Ovary (tissue), 3 donors: ENCODE data around the gene FUBP1.

Experiments used
- EP300 ChIP-seq: sonication (generic); formaldehyde crosslinking; IDR thresholded peaks from one replicate; pipeline ENCODE4 v1.6.1; 2017; ENCODE audit warnings: antibody characterized with exemption
- POLR2A ChIP-seq: fragments of 450-650 bp; IDR thresholded peaks from one replicate; pipeline ENCODE4 v1.6.1; 2017; ENCODE audit warnings: antibody characterized with exemption, mild to moderate bottlenecking, moderate library complexity
- TF ChIP-seq, protein P1 (sequence below), 3 donors: fragments of 450-650 bp in 2 of 3; fragments of 200-600 bp in 1 of 3; IDR thresholded peaks; one replicate each; pipeline versions ENCODE4 v1.5.1 to v1.8.0; 2016 to 2022; ENCODE audit warnings: antibody characterized with exemption in 3 of 3, mild to moderate bottlenecking in 1 of 3
- donor health status: DM: no; HTN: no; CAD: no.

DNA sequence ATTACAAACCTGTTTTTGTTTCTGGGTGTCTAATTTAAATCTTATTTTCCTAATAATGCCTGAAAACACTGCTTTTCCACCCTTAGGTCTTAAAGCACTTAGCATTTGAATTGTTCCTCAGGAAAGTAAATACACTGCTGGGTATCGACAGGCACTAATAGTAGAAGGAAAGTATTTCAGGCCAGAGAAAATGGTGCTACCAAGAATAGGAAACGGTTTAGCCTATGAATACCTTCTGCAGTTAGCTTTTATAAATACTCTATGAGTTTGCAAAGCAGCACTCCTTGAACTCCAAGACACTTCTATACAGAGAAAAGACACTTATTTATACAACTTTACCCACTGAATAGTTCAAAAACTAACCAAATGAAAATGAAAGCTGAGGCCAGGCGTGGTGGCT, 6.8 kb downstream of the FUBP1 start:
- TF ChIP-seq POLR2A (no peak), EP300 (no peak)
- TF ChIP-seq, protein P1, sequence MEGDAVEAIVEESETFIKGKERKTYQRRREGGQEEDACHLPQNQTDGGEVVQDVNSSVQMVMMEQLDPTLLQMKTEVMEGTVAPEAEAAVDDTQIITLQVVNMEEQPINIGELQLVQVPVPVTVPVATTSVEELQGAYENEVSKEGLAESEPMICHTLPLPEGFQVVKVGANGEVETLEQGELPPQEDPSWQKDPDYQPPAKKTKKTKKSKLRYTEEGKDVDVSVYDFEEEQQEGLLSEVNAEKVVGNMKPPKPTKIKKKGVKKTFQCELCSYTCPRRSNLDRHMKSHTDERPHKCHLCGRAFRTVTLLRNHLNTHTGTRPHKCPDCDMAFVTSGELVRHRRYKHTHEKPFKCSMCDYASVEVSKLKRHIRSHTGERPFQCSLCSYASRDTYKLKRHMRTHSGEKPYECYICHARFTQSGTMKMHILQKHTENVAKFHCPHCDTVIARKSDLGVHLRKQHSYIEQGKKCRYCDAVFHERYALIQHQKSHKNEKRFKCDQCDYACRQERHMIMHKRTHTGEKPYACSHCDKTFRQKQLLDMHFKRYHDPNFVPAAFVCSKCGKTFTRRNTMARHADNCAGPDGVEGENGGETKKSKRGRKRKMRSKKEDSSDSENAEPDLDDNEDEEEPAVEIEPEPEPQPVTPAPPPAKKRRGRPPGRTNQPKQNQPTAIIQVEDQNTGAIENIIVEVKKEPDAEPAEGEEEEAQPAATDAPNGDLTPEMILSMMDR (IDR thresholded peaks at IDR 0.05) = no peak
